Middle frontal gyrus (tissue), 1 donor: Measurements from ENCODE around the gene MYO3B.
"Not testable (repeated sequence)": the region's sequence is repeated elsewhere in the genome, so short reads cannot be mapped to it uniquely, and the experiment has no call there.

ENCODE experiments used
- DNase-seq: peaks from one replicate; pipeline ENCODE4 v3.0.0-alpha.2; 2015; ENCODE audit warnings: low spot score; ENCODE audit errors: extremely low spot score

The MYO3B gene

DNA sequence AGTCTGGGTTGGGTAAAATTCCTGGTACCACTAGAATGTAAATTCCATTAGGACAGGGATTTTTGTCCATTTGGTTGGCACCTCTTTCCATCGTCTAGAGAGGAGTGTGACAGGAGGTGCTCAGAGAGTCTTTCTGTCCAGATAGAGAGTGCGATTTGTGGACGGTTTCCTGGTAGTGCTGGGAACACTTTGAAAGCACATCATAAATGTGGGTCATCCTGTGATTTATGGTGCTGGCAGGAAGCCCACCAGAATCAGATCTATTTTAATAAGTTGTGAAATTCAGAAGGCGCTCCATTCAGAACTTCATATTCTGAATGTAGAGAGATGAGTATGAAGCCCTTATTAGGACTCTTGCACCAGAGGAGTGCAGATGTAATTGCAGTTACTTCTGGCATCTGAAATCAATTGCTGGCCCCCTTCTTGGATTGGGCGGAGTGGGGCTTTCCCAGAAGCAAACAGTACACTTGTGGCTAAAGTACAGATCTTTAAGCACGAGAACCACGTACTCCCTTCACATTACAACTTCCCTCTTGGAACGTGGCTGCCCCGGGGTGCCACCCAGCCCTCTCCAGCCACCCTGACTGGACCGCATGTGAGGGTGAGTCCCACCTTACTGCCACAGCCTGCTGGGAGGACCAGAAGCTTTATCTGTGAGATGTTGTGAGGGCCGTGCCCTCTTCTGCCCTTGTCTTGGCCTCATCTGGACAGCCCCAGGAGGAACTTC lies 243.2 kb downstream of the MYO3B start:
- DNase-seq, result no peak

DNA sequence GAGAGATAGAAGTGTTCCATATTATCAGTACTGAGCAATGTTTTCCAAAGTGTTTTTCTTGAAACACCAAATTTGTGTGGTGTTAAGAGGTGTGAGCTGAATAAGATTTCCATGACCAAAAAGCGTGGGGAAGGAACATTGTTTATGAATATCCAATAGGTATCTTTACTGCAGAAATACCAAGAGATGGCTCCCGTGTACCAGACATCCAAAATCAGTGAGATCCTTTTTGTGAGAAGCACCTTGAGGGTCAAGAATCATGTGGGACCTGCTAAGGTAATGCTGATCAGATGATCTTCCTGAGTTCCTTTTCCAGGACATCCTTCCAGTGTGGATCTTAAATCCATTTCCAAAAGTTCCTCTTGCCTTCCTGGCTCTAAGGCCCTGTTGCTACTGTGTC lies 246.0 kb downstream of the MYO3B start:
- no peak for DNase-seq

DNA sequence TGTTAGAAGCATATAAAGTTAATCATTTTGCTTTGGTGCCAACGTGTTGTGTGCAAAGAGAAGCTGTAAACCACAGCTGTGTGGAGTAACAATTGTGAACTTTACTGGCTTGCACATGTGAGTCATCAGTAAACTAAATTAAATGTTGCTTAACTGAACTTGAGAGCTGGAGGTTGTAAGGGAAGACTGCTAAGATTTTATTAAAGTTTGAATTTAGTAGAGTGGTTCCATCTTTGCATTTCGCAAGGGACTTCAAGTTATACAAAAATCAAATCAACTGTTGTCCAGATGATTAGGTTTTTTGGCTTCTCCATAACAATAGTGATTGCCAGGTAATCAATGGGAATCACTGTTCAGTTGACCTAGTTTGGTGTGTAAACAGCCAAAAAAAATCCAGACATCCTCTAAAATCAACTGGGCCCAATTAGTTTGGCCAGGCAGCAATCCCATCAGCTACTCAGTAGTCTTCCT lies 247.4 kb downstream of the MYO3B start:
- DNase-seq, result no peak

DNA sequence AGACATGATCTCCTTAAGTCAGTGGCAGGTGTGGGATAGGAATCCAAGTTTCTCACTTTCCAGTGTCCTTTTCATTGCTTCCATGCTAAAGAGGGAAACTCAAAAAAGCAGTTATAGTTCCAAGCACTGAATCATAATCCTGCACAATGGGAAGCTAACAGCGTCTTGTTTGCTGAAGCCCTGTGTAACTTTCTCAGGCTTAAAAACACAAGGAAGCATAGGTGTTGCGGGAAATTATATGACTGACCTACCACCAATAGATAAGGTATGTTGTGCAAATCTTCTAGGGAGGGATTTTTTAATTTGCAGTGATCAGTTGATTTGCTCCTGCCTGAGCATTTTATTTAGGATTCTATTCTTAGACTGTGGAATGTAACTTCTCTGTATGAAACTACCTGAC lies 250.9 kb downstream of the MYO3B start:
- DNase-seq, result no peak

DNA sequence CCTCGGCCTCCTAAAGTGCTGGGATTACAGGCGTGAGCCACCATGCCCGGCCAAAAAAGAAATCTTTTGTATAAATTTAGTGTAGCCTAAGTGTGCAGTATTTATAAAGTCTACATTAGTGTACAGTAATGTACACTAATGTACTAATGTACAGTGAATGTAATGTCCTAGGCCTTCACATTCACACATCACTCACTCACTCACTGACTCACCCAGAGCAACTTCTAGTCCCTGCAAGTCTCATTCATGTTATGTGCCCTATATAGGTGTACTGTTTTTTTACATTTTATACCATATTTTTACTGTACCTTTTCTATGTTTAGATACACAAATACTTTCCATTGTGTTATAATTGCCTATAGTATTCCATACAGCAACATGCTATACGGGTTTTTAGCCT lies 254.9 kb downstream of the MYO3B start:
- no peak for DNase-seq

DNA sequence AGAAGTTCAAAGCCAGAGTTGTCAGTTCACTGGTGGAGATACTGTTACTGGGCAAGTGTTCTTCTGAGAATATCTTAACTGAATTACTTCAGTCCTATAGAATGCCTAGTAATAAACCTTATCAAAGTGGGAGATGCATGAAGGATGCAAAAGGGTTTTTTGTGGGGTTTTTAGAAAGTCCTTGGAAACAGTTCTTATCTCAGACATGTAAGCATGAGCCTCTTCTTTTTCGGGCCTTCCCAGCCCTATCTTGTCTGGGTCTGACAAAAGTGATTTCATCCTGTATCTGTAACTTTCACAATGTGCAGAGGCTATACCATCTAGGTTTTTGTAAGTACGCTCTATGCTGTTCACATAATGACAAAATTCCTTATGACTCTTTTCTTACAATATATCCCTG lies 255.5 kb downstream of the MYO3B start:
- no peak for DNase-seq

DNA sequence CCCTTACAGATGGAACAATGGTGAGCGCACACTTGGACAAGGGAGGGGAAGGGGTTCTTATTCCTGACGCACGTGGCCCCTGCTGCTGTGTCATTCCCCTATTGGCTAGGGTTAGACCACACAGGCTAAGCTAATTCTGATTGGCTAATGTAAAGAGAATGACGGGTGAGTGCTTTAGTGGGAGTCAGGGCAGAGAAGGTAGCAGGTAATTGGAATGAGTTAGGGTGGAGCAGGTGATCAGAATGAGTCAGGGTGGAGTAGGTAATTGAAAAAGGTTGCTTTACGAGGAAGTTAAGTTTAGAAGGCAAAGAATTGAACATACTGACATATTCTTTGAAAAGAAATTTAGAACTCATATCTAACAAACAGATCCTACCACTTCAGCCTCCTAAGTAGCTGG lies 256.4 kb downstream of the MYO3B start:
- not testable (repeated sequence) for DNase-seq

DNA sequence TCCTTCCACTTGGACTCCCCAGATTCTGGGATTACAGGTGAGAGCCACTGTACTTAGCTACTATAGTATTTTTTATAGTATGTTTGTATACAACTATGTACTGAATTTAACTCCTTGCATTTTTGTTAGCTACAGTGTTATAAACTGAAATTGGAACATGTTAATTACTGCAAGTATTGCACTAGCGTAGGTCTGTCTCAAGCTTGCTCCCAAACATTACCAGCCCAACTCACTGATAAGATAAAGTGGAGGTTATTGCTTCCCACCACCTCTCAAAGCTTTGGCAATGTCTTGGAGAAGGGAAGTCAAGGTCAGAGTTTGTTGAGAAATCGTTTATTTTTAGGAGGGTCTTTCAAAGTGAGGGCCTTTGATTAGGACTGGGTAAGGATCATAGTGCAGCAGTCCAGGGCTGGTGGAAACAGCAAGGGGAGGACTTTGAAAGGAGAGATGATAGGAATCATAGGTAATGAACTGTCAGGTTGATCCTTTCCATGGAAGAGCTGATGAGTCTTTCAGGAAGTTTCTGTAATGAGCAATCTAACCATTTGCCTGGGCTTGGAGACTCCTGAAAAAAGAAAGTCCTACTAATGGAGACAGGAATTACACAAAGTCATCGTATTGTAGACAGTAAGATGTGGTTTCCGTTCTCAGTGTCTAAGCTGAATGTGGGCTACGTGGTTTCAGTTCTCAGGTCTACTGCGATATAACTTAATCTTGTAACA lies 257.1 kb downstream of the MYO3B start:
- DNase-seq, result no peak

DNA sequence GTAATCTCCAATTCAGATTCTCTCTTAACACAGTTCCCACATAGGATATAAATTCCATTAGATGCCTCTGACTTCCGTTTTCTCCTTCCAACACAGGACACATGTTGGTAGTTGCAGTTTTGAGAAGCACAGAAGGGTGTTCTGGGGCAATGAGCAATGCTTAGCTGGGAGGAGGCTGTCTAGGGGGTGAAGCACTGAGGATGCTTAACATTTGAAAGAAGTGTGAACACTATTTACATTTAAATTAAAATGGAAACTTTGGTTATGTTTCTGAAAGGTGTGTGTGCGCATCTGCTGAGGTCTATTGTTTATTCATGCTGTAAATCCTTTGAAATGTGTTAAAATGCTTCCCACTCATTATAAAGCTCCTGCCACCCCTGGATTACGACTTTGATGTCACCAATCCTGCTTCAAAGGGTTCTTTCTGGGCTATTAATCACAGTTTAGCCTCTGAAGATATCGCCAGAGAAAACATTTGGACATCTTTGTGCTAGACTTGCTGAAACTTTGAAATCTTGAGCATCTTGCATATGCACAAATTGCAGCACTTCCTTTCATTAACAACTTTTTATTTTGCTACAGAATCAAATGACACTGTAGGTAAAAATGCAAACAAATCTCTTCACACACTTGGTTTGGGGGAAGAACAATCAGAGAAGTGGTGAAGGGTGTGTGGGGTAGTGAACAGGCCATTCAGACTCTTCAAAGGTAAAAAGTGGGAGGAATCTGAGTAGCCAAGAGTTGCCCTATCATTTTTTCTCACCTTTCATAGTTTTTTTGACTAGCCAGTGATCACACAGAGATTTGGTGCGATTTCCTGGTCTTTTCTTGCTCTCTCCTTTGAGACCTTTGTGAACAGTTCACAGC lies 258.4 kb downstream of the MYO3B start:
- no peak for DNase-seq

DNA sequence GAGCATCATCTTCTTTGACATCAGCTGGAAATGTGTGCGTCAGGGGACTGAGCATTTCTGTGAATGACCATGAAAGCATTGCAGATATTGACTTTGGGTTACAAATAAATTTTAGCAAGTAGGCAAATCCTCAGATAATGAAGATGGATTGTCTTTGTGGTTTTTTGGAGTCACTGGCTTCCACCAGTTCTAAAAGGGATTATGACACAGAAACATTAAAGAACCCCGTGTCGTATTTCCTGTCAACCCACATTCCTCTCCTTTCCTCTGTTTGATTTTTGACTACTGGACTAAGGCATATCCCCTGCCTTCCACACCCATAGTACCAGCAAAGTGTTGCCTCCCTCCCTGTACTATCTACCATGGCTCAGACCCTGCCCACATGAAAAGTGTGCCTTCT lies 268.1 kb downstream of the MYO3B start:
- no peak for DNase-seq

DNA sequence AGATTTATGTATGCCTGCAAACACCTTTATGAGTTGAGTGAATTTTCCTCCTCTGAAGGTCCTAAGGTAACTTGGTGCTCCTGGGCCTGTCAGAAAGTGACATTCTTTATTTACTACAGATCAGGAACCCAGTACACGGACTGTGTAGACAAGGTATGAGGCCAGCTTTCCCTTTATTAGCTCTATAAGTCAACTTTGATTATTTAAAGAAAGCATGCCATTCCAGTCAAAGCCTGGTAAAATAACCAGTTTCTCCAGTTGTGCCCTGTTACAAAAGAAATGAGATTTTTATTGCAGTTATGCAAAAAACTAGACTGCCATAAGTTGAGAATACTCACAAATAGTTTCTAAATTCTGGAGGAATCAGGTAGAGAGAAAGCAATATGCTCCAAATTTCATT lies 271.1 kb downstream of the MYO3B start:
- DNase-seq, result no peak

DNA sequence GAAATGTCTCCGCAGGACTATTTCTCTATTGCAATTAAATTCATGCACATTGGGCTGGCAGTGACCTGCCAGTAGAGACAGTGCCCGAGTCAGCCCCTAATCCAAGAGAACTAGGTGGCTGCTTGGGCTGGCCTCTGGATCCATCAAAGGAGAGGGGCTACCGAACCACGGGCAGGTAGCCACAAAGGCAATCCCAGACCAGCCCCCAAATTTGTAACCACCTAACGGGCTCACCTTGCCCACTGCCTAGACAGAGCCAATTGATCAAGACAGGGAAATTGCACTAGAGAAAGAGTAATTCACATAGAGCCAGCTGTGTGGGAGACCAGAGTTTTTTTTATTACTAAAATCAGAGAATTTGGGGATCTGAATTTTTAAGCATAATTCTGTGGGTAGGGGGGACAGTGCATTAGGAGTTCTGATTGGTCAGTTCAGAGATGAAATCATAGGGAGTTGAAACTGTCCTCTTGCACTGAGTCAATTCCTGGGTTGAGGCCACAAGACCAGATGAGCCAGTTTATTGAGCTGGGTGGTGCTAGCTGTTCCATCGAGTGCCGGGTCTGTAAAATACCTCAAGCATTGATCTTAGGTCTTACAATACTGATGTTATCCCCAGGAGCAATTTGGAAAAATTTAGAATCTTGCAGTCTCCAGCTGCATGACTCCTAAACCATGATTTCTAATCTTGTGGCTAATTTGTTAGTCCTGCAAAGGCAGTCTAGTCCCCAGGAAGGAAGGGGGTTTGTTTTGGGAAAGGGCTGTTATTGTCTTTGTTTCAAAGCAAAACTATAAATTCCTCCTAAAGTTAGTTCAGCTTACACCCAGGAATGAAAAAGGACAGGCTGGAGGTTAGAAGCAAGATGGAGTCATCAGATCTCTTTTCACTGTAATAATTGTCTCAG lies 276.8 kb downstream of the MYO3B start:
- no peak for DNase-seq

DNA sequence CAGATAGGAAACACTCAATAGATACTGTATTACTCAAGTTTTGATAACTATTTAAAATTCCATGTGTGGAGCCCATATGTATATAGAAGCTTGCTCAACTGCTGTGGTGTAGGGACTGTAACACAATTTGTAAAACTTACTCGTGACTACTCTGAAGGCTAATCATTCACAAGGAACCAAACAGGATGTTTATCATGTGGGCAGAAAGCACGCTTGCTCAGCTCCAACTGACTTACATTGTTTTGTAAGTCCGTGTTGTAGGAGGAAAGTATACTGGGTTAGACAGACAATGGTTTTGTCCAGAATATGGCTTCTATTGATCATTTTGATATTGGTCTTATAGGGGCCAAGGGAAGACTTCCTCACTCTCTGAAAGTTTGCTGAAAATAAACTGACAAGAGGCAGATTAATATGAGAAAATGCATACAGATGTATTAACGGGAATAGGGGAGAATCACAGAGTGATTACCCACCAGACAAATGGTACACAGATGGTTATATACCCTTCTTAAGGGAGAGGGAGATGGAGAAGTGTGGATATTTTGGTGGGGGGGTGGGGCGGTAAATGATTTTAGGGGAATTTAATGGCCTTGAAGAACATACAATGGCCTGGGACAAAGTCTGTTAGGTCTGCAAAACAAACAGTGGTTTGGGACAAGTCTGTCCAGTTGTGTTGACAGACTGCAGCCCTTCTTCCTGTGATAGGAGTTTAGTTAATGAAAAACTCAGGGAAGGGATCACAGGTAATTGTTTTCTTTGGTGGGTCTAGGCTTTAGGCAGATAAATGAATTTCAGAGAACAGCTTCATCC lies 277.9 kb downstream of the MYO3B start:
- DNase-seq, result no peak

DNA sequence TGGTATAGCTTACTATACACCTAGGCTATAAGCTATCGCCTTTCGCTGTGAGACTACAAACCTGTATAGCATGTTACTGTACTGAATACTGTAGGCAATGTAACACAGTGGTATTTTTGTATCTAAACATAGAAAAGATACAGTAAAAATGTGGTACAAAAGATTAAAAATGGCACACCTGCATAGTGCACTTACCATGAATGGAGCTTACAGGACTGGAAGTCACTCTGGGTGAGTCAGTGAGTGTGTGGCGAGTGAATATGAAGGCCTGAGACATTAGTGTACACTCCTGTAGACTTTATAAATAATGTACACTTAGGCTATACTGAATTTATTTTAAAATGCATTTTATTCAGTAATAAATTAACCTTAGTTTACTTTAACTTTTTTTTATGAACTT lies 279.0 kb downstream of the MYO3B start:
- DNase-seq, result no peak

DNA sequence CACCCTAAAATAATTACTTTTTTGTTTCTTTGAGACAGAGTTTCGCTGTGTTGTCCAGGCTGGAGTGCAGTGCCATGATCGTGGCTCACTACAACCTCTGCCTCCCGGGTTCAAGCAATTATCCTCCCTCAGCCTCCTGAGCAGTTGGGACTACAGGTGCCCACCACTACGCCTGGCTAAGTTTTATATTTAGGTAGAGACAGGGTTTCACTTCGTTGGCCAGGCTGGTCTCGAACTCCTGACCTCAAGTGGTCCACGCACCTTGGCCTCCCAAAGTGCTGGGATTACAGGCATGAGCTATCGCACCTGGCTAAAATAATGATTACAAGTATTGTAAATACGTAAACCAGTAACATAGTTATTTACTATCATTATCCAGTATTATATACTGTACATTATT lies 279.8 kb downstream of the MYO3B start:
- no peak for DNase-seq

DNA sequence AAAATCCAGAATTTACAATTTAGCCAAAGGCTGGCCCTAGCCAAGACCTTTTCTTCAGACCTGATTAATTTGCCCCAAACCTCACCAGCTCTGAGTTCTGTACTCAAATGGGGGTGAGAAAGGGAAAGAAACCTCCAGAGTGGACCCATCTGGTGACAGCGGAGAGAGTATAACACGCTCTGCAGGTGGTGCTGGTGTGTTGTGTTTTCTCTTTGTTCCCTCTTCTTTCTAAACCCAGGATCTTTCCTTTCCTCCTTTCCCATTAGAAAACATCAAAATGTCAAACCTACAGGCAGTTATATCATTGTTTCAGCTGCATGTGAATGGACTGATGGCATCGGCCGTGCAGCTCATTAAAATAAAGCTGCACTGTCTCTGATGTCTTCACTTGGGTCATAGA lies 283.9 kb downstream of the MYO3B start:
- no peak for DNase-seq

DNA sequence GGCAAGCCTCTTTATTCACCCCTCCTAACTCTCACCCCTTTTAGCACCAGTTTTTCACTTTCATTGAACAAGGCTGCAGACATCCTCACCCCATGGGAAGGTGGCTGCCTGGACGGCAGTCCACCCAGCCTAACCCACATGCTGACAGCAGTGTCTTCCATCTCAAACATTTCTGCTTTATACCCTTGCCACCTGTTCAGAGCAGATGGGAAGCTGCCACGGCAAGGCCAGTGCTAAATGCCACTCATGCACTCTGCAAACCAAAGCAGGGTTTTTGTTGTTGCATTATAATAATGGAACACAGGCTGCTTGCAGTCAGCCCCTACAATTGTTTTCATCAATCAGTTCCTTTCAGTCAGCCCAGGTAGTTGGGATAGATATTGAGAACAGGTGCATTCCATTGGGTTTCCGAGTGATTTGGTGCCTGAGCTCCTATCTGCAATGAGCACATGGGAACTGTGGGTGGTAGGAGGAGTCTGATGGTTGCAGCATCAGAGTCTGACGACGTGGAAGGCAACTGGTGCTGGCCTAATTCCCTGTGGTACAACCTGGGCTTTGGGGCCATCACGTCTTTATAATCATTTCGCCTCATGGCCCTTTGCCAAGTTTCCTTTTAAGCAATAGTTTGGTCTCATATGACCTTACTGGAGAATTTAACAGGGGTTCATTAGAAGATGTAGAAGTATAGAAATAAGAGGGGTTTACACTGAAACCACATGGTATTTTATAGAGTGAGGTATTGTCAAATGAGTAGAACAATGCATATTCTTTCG lies 284.7 kb downstream of the MYO3B start:
- no peak for DNase-seq

DNA sequence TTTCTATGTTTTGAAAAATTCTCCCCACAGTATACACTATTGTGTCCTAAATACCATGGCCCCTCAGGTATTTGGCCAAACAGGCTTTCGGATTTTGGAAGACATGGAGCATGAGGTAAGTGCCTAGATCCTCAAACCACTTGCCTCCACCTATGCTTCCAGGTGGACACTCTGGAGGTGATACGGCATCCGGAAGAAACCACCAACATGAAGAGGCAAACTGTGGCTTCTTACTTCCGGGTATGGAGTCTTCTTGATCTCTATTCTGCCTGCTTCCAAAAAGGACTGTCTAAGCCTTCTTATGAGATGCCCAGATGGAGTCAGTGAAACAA lies 285.2 kb downstream of the MYO3B start:
- DNase-seq, result no peak

DNA sequence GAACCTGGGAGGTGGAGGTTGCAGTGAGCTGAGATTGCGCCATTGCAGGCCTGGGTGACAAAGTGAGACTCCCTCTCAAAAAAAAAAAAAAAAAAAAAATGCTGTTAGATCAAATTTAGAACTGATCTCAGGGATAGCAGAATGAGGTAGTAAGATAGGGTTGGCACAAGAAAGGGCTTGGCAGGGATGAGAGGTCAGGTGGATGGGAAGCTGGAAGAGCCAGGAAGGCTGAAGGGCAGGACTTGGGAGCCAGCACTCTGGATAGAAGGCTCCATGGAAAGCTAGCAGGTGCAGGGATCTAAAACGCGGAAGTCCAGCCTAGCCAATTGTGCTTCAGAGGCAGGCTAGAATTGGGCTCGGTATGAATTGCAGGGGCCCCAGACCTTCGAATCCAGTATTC lies 286.3 kb downstream of the MYO3B start:
- no peak for DNase-seq

DNA sequence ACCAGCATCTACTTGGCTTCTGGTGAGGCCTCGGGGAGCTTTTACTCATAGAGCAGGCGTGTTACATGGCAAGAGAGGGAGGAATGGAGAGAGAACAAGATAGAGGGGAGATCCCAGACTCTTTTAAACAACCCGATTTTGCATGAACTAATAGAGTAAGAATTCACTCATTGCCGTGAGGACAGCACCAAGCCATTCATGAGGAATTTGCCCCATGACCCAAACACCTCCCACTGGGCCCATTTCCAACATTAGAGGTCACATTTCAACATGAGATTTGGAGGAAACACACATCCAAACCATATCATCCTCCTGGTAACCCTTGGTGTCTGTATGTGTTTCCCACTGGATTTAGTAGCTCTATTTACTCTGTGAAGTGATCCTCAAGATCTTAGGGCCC lies 287.3 kb downstream of the MYO3B start:
- no peak for DNase-seq
